Rectal smooth muscle tissue (tissue), 1 donor: Measurements from ENCODE around the gene HES2.
"Not testable (repeated sequence)": the region's sequence is repeated elsewhere in the genome, so short reads cannot be mapped to it uniquely, and the experiment has no call there.

Source experiments
- H3K27ac ChIP-seq: one replicate; pipeline ENCODE4 v1.7.0; 2013; ENCODE audit warnings: low read depth, low read length, inconsistent platforms
- H3K27me3 ChIP-seq: one replicate; pipeline ENCODE4 v1.7.0; 2013; ENCODE audit warnings: low read length; ENCODE audit not compliant: control insufficient read depth, insufficient read depth
- H3K36me3 ChIP-seq: one replicate; pipeline ENCODE4 v1.7.0; 2013; ENCODE audit warnings: low read length; ENCODE audit not compliant: control insufficient read depth, insufficient read depth
- H3K4me1 ChIP-seq: one replicate; pipeline ENCODE4 v1.7.0; 2013; ENCODE audit warnings: low read length; ENCODE audit not compliant: control insufficient read depth, insufficient read depth
- H3K4me3 ChIP-seq: one replicate; pipeline ENCODE4 v1.7.0; 2013; ENCODE audit warnings: low read length
- H3K9ac ChIP-seq: one replicate; pipeline ENCODE4 v1.7.0; 2013; ENCODE audit warnings: low read length

Gene HES2

GRCh38 chr1:6395781-6396244 lies 23.9 kb downstream of the HES2 start:
- not testable (repeated sequence) for H3K36me3 ChIP-seq, H3K9ac ChIP-seq, H3K27me3 ChIP-seq, H3K4me3 ChIP-seq, H3K27ac ChIP-seq
- H3K4me1 ChIP-seq = peaks cover 12% of the 10 kb centered on the region

GRCh38 chr1:6395130-6395529 lies 24.6 kb downstream of the HES2 start:
- H3K27ac ChIP-seq, H3K9ac ChIP-seq, H3K36me3 ChIP-seq, H3K4me3 ChIP-seq, H3K27me3 ChIP-seq: not testable (repeated sequence)
- H3K4me1 ChIP-seq = peaks cover 12% of the 10 kb centered on the region

DNA sequence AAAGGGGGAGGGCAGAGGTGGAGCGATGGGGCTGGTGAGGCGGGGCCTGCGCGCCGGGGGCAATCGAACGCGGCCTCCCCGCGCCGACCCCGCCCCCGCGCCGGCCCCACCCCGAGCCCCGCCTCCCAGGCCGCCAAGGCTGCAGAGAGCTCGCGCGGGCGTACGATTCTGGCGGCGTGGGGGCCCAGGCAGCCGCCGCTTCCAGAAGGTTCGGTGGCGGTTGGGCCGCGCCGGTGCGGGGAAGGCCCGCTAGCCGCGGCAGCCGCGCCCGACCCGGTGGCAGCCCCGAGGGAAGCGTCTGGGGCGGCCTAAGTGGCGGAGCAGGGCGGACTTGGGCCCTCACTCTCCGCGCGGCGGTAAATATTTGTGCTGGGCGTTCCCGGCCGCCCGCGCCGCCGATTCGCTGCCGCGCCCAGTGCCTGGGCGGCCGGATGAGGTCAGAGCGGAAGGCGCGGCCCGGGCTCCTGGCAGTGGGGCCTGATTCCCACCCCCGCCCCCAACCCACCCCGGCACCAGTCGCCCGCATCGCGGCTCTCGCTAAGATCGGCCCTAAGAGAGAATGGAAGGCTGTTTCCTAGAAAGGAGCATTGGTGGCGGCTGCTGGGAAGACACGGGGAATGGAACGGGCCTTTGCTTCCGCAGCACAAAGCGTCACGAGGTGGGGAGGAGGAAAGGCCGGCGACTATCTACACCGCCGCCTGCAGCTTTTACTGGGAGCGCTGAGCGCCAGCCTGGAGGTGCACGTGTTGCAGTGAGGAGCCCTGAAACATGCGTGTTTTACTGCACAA lies 26.1 kb downstream of the HES2 start, which contains the start of gene ACOT7:
Gene ACOT7, minus strand, starts transcription at position 368 of the 788 bp plus-strand sequence. CDS start 368 bp downstream, outside the sequence.
- peak within 1 kb of the TSS; percentile 98 for H3K27ac ChIP-seq
- peak within 1 kb of the TSS; percentile 65 for H3K4me3 ChIP-seq
- no peaks in the 10 kb centered on the region for H3K36me3 ChIP-seq
- H3K9ac ChIP-seq = peak within 1 kb of the TSS; percentile 56
- no peaks in the 10 kb centered on the region for H3K27me3 ChIP-seq
- H3K4me1 ChIP-seq = peaks cover 12% of the 10 kb centered on the region

DNA sequence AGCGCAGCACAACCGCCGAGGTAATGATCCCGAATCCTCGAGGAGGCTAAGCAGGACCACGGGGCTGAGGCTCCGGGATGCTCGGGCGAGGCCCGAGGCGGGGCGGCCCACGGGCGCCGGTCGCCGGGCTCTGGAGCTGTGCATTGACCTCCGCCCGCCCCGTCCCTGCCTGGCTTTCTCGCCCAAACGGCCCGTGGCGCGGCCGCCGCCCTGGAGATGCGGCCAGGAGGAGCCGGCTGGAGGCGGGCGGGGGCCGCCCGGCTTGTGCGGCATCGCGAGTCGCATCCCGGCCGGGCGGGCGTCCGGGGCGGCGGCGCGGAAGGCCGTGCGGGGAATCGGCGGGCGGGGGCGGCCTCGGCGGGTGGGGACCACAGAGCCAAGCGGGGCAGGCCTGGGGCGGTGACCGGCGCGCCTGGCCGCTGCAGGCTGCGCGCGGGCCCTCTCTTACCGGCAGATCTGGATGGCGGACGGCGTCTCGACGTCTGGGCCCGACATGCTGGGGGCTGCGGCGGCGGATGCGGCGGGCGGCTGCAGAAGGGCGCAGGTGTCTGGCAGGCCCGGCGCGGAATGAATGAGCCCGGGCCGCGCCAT lies 26.8 kb downstream of the HES2 start:
- H3K9ac ChIP-seq = no peak overlapping the region

DNA sequence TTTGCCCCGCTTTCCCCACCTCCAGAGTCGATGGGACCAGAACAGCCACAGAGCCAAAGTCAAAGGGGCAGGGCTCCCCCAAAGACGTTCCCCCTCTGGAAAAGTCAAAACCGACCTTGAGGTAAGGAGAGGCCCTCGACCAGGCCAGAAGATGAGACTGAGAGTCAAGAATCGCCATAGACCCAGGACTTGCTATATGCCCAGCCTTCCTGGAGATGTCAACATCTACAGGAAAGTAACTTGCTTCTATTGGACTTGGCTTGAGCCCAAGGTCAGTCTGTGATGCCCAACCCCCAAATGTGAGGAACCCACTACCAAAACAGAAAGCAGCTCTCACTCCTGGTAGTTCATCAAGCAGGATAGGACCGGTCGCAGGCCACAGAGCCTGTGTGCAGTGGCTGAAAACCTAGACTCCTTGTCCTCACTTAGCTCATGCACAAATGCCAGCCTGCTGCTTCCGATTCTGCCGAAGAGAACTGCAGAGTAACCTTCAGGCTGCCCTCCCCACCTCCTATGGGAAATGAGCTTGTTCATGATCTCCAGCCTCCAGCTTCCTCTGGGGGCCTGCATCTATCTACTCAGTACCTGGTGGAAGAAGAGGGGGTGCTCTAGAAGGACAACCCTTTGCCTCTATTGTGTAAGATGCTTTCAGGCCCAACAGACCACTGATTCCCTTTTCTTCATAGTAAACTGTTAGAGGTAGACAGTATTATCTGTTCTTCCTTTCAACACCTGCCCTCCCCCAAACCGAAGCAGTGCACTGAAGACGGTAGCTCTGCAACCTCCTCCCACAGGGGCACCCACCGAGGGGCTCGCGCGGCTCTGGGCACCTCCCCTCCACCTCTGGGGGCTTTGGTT lies 27.5 kb downstream of the HES2 start:
- Histone ChIP-seq H3K27me3 (no peaks in the 10 kb centered on the region), H3K4me1 (peaks cover 12% of the 10 kb centered on the region), H3K4me3 (peak overlapping the region; percentile 52), H3K36me3 (no peaks in the 10 kb centered on the region), H3K9ac (no peak overlapping the region), H3K27ac (no peak overlapping the region)

More for the DNA sequence above, 26.8 kb downstream of the HES2 start:
- Histone ChIP-seq H3K27me3 (no peaks in the 10 kb centered on the region), H3K4me1 (peaks cover 12% of the 10 kb centered on the region), H3K4me3 (peak overlapping the region; percentile 52), H3K36me3 (no peaks in the 10 kb centered on the region), H3K27ac (peak overlapping the region; percentile 10)

DNA sequence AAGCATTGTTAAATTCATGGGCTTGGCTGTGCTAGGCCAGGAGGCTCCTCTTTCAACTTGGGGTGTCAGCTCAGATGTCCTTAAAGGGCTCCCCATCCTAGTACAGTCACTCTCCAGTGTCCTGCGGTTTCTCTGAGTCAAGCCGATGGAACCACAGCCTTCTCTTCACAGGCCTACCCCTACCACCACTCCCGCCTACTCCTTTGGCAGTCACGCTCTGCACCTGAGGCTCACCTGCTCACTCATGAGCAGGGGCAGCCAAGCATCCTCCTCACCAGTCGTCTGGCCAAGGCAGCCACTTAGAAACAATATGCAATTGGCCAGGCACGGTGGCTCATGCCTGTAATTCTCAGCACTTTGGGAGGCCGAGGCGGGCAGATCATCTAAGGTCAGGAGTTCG lies 29.7 kb downstream of the HES2 start:
- Histone ChIP-seq H3K27ac (no peak overlapping the region), H3K36me3 (no peaks in the 10 kb centered on the region)

GRCh38 chr1:6386371-6386949 lies 33.3 kb downstream of the HES2 start:
- no peak overlapping the region for H3K4me3 ChIP-seq
- no peaks in the 10 kb centered on the region for H3K36me3 ChIP-seq
- peaks cover 10% of the 10 kb centered on the region for H3K4me1 ChIP-seq
- H3K27ac ChIP-seq = peak overlapping the region; percentile 97
- H3K9ac ChIP-seq = no peak overlapping the region
- no peaks in the 10 kb centered on the region for H3K27me3 ChIP-seq

More for the DNA sequence above, 29.7 kb downstream of the HES2 start:
- Histone ChIP-seq H3K4me3 (no peak overlapping the region), H3K27me3 (no peaks in the 10 kb centered on the region), H3K9ac (no peak overlapping the region), H3K4me1 (peaks cover 22% of the 10 kb centered on the region)

GRCh38 chr1:6385488-6386191 lies 34.1 kb downstream of the HES2 start:
- Histone ChIP-seq H3K4me3 (peak overlapping the region; percentile 32), H3K27ac (peak overlapping the region; percentile 97), H3K27me3 (no peaks in the 10 kb centered on the region), H3K36me3 (no peaks in the 10 kb centered on the region), H3K4me1 (peaks cover 10% of the 10 kb centered on the region), H3K9ac (no peak overlapping the region)

DNA sequence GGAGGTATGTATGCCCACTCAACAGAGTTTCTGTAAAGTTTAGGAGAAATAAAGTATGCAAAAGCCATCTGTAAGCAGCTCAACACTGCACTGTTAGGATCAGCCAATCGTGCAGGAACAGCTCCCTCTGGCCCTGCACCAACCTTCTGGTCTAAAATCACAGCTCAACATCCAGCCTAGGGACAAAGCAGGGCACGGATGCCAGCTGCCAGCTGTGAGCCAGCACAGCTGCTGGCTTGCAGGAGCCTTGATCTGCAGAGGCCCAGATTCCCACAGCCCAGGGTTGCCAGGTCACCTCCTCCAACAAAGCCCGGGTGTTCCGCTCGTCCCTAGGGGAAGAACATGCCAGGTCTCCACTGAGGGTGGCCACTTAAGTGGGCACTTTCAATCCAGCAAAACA lies 34.8 kb downstream of the HES2 start:
- peak overlapping the region; percentile 32 for H3K4me3 ChIP-seq
- peak overlapping the region; percentile 97 for H3K27ac ChIP-seq
- no peak overlapping the region for H3K9ac ChIP-seq
- H3K4me1 ChIP-seq = peaks cover 10% of the 10 kb centered on the region
- no peaks in the 10 kb centered on the region for H3K27me3 ChIP-seq
- no peaks in the 10 kb centered on the region for H3K36me3 ChIP-seq

- H3K4me1 ChIP-seq = peaks cover 10% of the 10 kb centered on the region
- peak overlapping the region; percentile 97 for H3K27ac ChIP-seq
- no peak overlapping the region for H3K9ac ChIP-seq
- no peak overlapping the region for H3K4me3 ChIP-seq
- H3K27me3 ChIP-seq = no peaks in the 10 kb centered on the region
- H3K36me3 ChIP-seq = no peaks in the 10 kb centered on the region
Measured at GRCh38 chr1:6384135-6384534, 35.6 kb downstream of the HES2 start.

- no peaks in the 10 kb centered on the region for H3K36me3 ChIP-seq
- H3K9ac ChIP-seq = no peak overlapping the region
Measured at GRCh38 chr1:6380037-6380436, 39.7 kb downstream of the HES2 start.

More at GRCh38 chr1:6380037-6380436, 39.7 kb downstream of the HES2 start:
- Histone ChIP-seq H3K27me3 (no peaks in the 10 kb centered on the region), H3K4me1 (no peaks in the 10 kb centered on the region), H3K27ac (no peak overlapping the region), H3K4me3 (no peak overlapping the region)
